D721Med (cell line): ENCODE results near the gene BTG3.
A peak's percentile ranks its signal among the peaks of the same experiment; 100 is the strongest.

Experiments
- DNase-seq: peaks from one replicate; pipeline ENCODE4 v3.0.0; 2011; ENCODE audit warnings: low spot score; ENCODE audit not compliant: insufficient read length
- FAIRE-seq: peaks from 2 replicates; lab custom pipeline; 2011; peaks lifted over from hg19 to GRCh38; lab: Jason Lieb, UNC
- CTCF ChIP-seq: IDR thresholded peaks from 2 replicates; pipeline ENCODE4 v1.5.1; 2012; ENCODE audit warnings: mild to moderate bottlenecking, control low read depth; ENCODE audit not compliant: insufficient read depth; ENCODE audit errors: missing control alignments

Gene BTG3

GRCh38 chr21:17613242-17613676 is 558 bp upstream of the BTG3 start:
- FAIRE-seq (no peak), DNase-seq (no peak)
- no peak for TF ChIP-seq CTCF

- no peak for DNase-seq
- TF ChIP-seq CTCF: no peak
- no peak for FAIRE-seq
Measured at GRCh38 chr21:17612023-17612564, 607 bp downstream of the BTG3 start.

- no peak for TF ChIP-seq CTCF
- no peak for FAIRE-seq
- peak; percentile 26 for DNase-seq
Measured at GRCh38 chr21:17611414-17612022, 1.2 kb downstream of the BTG3 start.

- no peak for TF ChIP-seq CTCF
- FAIRE-seq: no peak
- DNase-seq: no peak
Measured at GRCh38 chr21:17610911-17611310, 1.8 kb downstream of the BTG3 start.

- no peak for FAIRE-seq
- no peak for DNase-seq
- TF ChIP-seq CTCF: no peak
Measured at GRCh38 chr21:17609681-17610080, 3.0 kb downstream of the BTG3 start.

GRCh38 chr21:17607684-17608083 is 5.0 kb downstream of the BTG3 start:
- no peak for FAIRE-seq
- no peak for DNase-seq
- no peak for TF ChIP-seq CTCF

GRCh38 chr21:17602874-17603273 is 9.8 kb downstream of the BTG3 start:
- FAIRE-seq: no peak
- no peak for TF ChIP-seq CTCF
- DNase-seq: no peak
